ENCODE data around the gene NPAS3.

The NPAS3 gene

GRCh38 chr14:33393895-33394368 is 455.3 kb downstream of the NPAS3 start:
- DNase-seq = no peak

DNA sequence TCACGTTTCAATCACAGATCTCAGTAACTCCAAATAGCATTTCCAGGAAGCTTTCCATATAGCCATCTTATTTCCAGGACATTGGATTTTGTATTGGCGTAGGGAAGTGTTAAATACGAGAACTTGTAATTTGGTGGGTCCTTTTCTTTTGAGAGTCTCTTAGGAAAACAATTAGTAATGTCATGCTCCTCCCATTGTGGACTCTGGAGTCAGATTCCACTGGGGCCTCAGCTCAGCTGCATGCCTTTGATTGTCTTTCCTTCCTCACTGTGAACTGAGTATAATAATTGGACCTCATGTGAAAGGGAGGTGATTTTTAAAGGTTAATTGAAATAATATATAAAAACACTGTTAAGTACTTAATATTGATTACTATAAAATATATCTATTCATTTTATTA is 462.6 kb downstream of the NPAS3 start:
- DNase-seq = no peak

- no peak for DNase-seq
Observed at GRCh38 chr14:33402604-33403003, 463.9 kb downstream of the NPAS3 start.

DNA sequence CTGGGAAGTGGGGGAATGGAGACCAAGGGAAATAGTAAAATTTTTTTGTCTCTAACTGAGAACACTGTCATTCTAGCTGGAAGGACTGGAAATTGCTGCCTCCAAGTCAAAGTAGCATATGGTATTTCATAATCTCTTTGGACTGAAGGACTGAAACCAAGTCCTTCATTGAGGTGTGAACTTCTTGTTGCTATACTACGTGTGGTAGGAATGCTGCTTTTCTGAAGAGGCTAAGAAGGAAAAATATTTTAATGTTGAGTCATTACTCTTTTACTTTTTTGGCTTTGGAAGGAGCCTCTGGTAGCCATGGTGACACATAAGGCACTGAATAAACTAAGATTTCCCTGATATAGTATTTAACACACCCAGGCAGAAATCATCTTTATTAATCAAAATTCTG is 465.4 kb downstream of the NPAS3 start:
- no peak for DNase-seq

- no peak for DNase-seq
Observed at GRCh38 chr14:33404964-33405574, 466.4 kb downstream of the NPAS3 start.

- no peak for DNase-seq
Observed at GRCh38 chr14:33406766-33407165, 468.1 kb downstream of the NPAS3 start.

DNA sequence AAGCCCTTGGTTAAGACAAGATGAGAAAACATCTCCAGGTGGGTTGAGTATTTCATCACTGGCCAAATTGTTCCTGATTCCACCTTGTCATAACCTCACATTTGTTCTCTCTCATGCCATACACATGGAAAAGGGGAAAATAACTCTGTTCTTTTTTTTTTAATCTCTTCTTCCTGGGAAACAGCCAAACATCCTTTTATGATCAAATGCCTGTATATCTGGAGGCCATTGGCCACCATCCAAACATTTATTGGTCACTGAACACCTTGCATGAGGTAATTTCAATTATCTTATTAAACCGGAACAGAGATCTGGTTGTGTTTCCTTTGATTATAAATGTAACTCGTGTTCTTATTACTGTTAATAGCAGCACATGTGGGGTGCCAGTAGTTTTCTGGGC is 469.6 kb downstream of the NPAS3 start:
- DNase-seq = no peak

GRCh38 chr14:33412450-33412849 is 473.8 kb downstream of the NPAS3 start:
- no peak for DNase-seq

DNA sequence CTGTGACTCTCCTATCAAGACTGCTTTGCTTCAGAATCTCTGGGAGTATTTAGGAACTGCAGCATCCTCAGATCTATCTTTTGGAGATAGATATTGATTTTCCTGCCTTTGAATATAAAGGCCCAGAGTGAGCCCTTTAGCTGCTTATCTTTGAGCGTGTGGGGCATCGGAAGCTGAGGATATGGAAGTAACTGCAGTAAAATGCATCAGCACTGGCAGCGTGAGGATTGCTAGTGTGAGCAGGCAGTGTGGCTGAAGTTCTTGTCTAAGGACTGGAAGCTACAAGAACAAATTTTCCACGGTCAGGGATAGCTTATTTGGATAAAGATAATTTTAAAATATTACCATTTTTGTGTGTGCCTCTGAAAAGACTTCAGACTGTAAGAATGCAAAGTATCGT is 474.7 kb downstream of the NPAS3 start:
- DNase-seq = no peak

GRCh38 chr14:33414041-33414440 is 475.4 kb downstream of the NPAS3 start:
- DNase-seq = no peak

DNA sequence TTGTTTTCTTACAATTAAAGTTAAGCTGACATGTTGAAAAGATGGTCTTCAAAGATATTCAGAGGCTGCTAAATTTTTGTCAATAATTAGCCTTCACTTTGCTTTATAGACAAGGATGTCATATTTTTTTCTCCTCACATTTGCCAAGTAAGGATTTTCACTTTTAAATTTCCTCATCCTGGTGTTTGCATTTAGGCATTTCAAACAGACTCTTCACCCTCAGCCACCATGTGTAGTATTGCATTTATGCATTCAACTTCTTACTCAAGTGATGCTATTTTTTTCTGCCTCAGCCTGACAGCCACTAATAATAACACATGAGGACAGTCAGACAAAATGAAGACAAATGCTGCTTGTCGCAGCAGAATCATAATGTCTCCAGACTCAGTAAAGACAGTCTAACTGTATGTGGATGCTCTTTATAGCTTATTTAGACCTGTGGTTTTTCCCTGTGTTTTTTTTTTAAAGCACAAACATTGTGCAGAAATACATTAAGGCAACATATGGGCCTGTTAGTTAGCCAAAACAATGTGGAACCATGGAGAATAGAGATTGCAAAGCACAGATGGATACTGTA is 481.5 kb downstream of the NPAS3 start:
- no peak for DNase-seq

DNA sequence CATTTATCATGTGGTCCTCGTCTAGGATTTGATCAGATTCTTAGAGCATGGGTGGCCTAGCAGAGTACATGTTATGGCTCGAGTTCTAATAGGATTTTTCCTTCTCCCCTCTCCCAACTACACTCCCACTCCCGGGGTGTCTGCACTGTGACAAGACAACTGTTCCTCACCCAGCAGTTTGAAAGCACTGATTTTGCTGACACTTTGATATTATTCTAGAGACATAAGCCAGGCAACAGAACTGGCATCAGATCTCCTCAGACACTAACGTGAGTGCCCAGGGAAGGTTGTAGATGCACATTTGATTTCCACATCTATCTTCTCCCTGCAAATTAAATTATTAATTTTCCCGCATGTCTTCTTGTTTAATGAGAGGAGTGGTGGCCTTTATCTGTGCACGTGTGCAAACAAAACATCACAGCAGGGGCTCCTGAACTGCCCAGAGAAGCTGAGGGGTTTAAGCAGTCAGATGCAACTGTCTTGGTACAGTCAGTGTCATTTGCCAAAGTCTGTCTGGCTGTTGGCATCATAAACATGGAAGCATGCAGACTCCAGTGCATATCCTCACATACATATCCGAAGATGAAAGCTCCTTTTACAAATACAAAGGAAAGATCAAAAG is 491.8 kb downstream of the NPAS3 start:
- no peak for DNase-seq

DNA sequence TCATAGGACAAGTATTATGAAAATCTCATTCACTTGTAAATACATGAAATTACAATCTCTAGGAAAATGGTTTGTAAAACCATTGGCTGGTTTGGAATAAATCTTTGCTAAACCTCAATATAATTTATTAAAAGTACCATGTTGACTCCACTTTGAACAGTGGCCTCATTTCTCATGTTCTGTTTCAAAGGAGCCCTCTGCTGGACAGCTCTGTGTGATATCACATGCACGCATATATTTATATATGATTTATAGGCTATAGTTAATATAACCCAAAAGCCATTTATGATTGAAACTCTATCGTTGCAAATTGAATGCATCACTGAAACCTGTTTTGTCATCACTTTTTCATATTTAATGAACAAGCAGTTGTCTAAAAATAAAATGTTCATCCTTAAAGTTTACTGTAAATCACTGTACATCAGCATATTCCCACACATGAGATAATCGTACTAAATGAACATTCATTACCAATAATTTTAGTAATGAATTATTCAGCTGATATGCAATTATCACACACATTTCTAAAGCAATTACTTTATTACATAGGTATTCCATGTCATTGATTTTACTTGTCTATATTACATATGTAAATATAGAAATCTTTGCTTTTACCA is 493.8 kb downstream of the NPAS3 start:
- DNase-seq = no peak

- no peak for DNase-seq
Observed at GRCh38 chr14:33433396-33433795, 494.7 kb downstream of the NPAS3 start.

DNA sequence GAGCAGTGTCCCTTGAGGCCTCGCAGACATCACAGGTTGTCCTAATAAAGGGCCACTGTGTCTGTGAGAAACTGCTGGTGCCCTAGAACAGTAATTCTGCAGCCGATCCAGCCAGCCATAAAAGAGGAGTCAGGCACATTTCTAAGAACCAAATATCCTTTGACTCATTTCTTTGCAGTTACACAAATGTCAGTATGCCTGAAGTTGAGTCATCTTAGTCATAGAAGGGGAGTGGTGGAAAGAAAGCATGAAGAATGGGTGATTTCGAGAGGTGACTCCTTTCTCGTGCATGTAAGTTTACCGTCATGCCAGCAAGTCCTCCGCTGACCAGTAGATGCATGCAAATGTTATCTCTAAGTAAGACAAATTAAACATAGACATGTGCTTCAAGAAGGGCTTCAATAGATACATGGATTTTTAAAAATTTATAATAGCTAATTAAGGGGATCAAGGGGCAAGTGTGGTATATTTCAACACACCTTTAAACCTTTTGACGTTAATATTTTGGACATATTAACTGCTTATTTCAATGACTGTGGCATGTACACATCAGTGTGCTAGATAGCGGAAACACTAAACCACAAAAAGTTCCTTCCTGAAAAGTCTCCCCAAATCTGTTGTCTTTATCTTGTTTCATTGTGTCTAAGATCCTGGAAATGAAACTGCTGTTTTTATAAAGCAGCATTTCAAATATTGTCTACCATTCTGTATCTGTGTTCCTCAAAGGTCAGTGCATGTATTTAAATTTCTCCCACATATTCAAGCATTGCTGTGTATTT is 497.4 kb downstream of the NPAS3 start:
- no peak for DNase-seq

DNA sequence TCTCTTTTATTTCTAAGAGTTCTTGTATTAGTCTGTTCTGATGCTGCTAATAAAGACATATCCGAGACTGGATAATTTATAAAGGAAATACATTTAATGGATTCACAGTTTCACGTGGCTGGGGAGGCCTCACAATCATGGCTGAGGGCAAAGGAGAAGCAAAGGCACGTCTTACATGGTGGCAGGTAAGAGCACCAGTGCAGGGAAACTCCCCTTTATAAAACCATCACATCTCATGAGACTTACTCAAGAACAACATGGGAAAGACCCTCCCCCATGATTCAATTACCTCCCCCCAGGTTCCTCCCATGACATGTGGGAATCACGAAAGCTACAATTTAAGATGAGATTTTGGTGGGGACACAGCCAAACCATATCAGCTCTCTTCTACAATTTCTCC is 503.0 kb downstream of the NPAS3 start:
- DNase-seq = no peak

- DNase-seq = no peak
Observed at GRCh38 chr14:33444136-33444535, 505.5 kb downstream of the NPAS3 start.

DNA sequence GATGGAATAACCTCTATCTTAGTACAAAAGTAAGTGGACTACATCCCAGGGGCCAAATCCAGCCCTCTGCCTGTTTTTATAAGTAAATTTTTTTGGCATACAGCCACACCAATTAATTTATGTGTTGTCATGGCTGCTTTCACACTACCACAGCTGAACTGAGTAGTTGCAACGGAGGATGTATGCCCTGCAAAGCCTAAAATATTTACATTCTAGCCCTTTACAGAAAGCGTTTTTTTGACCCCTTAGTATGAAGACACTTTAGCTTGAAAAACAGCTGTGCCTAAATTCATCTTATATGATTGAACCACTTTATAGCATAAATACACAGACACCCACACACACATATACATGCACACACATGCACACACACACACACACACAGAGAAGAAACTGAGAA is 510.6 kb downstream of the NPAS3 start:
- no peak for DNase-seq

GRCh38 chr14:33449703-33450395 is 511.2 kb downstream of the NPAS3 start:
- no peak for DNase-seq

- no peak for DNase-seq
Observed at GRCh38 chr14:33450416-33450815, 511.7 kb downstream of the NPAS3 start.

- DNase-seq = no peak
Observed at GRCh38 chr14:33451211-33451610, 512.5 kb downstream of the NPAS3 start.

DNA sequence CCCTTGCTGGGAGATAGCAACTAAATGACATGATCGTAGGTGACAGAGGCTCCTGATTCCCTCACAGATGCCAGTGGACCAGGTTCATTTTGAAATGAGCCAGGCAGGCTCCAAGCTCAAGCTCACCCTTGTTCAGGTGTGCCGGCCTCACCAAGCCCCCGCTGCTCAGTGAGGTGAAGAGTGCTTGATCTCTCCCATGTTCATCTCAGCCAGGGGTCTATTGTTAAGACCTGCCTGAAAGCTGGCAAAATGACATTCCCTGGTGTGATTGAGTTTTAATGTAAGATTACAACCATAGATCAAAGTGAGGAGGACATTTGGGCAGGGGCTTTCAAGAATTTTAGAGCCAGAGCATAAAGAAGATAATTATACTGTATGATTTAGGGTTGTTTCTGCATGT is 514.3 kb downstream of the NPAS3 start:
- no peak for DNase-seq

Data from activated CD8-positive, alpha-beta memory T cell treated with anti-CD3 and anti-CD28 coated beads for 24 hours (primary cell).